NB4 (cell line): ENCODE results near the gene GRN.

Experiments used
- DNase-seq: peaks from one replicate; pipeline ENCODE4 v3.0.0; 2010; ENCODE audit warnings: low read depth
- H3K4me3 ChIP-seq: one replicate; pipeline ENCODE4 v1.5.1; 2011; ENCODE audit warnings: mild to moderate bottlenecking, low read depth, low read length, moderate library complexity
- MYC ChIP-seq: IDR thresholded peaks from 2 replicates; pipeline ENCODE4 v1.6.1; 2011; ENCODE audit warnings: low read depth, low read length
- POLR2A ChIP-seq: IDR thresholded peaks from 2 replicates; pipeline ENCODE4 v1.6.1; 2011; ENCODE audit warnings: mild to moderate bottlenecking; ENCODE audit not compliant: insufficient read length; ENCODE audit errors: extremely low read depth
- TF ChIP-seq, protein P1 (sequence below): IDR thresholded peaks from one replicate; pipeline ENCODE4 v1.5.1; 2012; ENCODE audit warnings: low read depth, low read length
- TF ChIP-seq, protein P2 (sequence below): IDR thresholded peaks from 2 replicates; pipeline ENCODE4 v1.6.1; 2011; ENCODE audit warnings: low read depth, low read length

GRN gene

DNA sequence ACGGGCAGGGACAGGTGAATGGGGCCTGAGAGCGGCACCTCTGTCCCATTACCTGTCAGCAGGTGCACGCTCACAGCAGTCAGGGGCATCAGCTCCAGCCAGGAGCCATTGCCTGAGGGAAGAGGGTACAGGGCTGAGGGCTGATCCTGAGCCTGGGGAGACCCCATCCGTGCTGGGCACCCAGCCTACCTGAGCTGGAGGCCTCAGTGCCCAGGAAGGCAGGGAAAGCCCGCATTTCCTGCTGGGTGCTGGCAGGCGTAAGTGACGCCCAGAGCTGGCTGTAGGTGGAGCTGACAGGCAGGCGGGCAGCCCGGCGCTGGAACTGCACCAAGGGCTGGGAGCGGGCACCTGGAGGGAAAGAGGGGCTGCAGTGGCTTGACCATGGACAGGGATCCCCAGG, 11.1 kb downstream of the GRN start:
- TF ChIP-seq MYC (no peak), POLR2A (no peak)
- DNase-seq = no peak
- H3K4me3 ChIP-seq = no peak overlapping the region

DNA sequence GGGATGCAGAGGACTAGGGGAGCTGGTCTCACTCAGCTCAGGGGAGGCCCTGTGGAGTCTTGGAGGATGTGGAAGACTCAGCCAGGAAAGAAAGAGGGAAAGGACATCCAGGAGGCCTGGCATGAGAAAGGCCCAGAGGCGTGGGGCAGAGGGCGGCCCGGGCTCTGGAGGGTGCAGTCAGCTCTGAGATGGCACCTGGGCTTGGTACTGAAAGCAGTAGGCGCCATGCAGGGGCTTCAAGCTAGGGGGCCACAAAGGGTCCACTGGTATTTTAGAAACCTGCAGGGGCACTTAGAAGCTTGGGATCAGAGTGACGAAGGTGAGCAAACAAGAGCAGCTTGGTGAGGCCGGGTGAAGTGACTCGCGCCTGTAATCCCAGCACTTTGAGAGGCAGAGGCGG, 13.0 kb downstream of the GRN start:
- DNase-seq = no peak
- no peak for TF ChIP-seq POLR2A
- TF ChIP-seq, protein P1, sequence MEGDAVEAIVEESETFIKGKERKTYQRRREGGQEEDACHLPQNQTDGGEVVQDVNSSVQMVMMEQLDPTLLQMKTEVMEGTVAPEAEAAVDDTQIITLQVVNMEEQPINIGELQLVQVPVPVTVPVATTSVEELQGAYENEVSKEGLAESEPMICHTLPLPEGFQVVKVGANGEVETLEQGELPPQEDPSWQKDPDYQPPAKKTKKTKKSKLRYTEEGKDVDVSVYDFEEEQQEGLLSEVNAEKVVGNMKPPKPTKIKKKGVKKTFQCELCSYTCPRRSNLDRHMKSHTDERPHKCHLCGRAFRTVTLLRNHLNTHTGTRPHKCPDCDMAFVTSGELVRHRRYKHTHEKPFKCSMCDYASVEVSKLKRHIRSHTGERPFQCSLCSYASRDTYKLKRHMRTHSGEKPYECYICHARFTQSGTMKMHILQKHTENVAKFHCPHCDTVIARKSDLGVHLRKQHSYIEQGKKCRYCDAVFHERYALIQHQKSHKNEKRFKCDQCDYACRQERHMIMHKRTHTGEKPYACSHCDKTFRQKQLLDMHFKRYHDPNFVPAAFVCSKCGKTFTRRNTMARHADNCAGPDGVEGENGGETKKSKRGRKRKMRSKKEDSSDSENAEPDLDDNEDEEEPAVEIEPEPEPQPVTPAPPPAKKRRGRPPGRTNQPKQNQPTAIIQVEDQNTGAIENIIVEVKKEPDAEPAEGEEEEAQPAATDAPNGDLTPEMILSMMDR = no peak
- no peak overlapping the region for H3K4me3 ChIP-seq

GRCh38 chr17:44359006-44359405, 13.9 kb downstream of the GRN start:
- H3K4me3 ChIP-seq = no peak overlapping the region
- no peak for DNase-seq
- TF ChIP-seq, protein P2, sequence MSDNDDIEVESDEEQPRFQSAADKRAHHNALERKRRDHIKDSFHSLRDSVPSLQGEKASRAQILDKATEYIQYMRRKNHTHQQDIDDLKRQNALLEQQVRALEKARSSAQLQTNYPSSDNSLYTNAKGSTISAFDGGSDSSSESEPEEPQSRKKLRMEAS = no peak
- TF ChIP-seq MYC (no peak), POLR2A (no peak)
- TF ChIP-seq, protein P1 = no peak

GRCh38 chr17:44359458-44360143, 14.5 kb downstream of the GRN start:
- no peak overlapping the region for H3K4me3 ChIP-seq
- no peak for DNase-seq
- TF ChIP-seq, protein P2 = no peak
- TF ChIP-seq MYC (no peak), POLR2A (no peak)
- TF ChIP-seq, protein P1 = no peak

DNA sequence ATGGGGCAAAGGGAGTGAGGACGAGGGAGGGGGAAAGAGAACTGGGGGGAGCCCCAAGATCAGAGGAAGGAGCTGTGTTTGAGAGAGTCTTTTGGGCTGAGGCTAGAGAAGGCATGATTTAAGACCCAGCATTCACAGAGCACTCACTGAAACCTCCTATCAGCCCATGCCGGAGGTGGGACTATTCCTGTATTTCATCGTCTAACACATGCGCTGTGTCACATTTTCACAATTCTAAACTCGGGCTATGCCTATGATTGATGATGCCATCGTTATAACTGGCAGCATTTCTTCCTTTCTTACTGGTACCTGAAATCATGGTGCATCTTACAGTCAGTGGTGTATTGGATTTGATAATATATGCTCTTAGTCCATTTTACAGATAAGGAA, 15.0 kb downstream of the GRN start:
- no peak for TF ChIP-seq MYC
- TF ChIP-seq, protein P2 = no peak
- H3K4me3 ChIP-seq = no peak overlapping the region
- no peak for DNase-seq

DNA sequence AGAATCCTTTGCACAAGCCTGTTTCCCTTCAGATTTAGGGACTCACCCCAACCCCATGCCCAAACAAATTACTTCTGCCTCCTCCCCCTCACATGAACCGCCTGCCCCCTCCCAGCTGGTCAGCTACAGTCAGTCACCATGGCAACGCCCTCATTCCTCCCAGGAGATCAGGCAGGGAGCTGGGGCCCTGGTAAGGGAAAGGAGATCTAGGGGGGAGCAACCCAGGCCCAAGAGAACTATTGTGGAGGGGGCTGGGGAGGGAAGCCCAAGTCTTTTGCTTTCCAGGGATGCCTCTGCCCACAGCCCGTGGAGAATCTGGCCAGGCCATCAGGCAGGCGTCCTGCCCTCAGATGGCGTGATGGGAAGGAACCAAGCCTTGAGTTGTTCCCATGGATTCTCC, 15.7 kb downstream of the GRN start:
- no peak overlapping the region for H3K4me3 ChIP-seq
- DNase-seq = no peak
- TF ChIP-seq, protein P2 = no peak
- TF ChIP-seq, protein P1 = no peak
- no peak for TF ChIP-seq MYC
- no peak for TF ChIP-seq POLR2A
